ENCODE measurements around the gene EIF4A3.

EIF4A3 gene

GRCh38 chr17:80147035-80147822, at the start of gene EIF4A3:
Gene EIF4A3 (minus strand): TSS chr17:80147128. CDS start chr17:80146961, 167 bp downstream.
- Histone ChIP-seq H3K27ac (peak within 1 kb of the TSS; percentile 78; the same call in 1 of the 2 replicates), H3K4me3 (peak within 1 kb of the TSS; percentile 99), H3K9me3 (ENCODE audit: low read depth, low read length) (no peaks in the 10 kb centered on the region), H3K9ac (ENCODE audit: insufficient read length) (peak within 1 kb of the TSS; percentile 98), H3K36me3 (ENCODE audit: insufficient read depth, low read length) (peaks cover 31% of the 10 kb centered on the region)
- peak; percentile 98 for DNase-seq (ENCODE audit: low read depth, low spot score)
- TF ChIP-seq POLR2AphosphoS5 (IDR thresholded peaks at IDR 0.05; ENCODE audit: borderline replicate concordance, low read depth, low read length) (peak; percentile 71; the same call in 1 of the 2 replicates), EZH2 (IDR thresholded peaks at IDR 0.05) (no peak), FOXP2 (optimal IDR thresholded peaks at IDR 0.05; ENCODE audit: control extremely low read depth, extremely low read length, insufficient read depth) (no peak)

DNA sequence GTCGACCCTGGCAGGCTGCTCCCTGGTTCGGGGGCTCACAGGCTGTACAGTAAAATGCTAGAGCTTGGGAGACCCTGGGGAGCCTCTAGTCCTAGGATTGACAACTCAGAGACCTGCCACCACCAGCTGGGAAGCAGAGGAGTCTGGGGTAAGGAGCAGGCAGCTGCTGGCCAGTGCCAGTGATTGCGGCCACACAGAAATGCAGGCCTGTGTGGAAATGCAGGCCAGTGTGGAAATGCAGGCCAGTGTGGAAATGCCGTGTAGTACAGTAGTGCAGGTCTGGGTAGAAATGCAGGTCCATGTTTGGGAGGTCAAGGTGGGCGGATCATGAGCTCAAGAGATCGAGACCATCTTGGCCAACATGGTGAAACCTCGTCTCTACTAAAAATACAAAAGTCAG, 49.7 kb upstream of the EIF4A3 start:
- no peak overlapping the region for H3K27ac ChIP-seq
- no peak overlapping the region for H3K4me3 ChIP-seq
- no peaks in the 10 kb centered on the region for H3K36me3 ChIP-seq (ENCODE audit: insufficient read depth, low read length)
- TF ChIP-seq FOXP2 (optimal IDR thresholded peaks at IDR 0.05; ENCODE audit: control extremely low read depth, extremely low read length, insufficient read depth) (no peak), POLR2AphosphoS5 (IDR thresholded peaks at IDR 0.05; ENCODE audit: borderline replicate concordance, low read depth, low read length) (no peak), EZH2 (IDR thresholded peaks at IDR 0.05) (no peak)
- DNase-seq (ENCODE audit: low read depth, low spot score) = no peak
- H3K9me3 ChIP-seq (ENCODE audit: low read depth, low read length) = no peaks in the 10 kb centered on the region
- H3K9ac ChIP-seq (ENCODE audit: insufficient read length) = no peak overlapping the region

DNA sequence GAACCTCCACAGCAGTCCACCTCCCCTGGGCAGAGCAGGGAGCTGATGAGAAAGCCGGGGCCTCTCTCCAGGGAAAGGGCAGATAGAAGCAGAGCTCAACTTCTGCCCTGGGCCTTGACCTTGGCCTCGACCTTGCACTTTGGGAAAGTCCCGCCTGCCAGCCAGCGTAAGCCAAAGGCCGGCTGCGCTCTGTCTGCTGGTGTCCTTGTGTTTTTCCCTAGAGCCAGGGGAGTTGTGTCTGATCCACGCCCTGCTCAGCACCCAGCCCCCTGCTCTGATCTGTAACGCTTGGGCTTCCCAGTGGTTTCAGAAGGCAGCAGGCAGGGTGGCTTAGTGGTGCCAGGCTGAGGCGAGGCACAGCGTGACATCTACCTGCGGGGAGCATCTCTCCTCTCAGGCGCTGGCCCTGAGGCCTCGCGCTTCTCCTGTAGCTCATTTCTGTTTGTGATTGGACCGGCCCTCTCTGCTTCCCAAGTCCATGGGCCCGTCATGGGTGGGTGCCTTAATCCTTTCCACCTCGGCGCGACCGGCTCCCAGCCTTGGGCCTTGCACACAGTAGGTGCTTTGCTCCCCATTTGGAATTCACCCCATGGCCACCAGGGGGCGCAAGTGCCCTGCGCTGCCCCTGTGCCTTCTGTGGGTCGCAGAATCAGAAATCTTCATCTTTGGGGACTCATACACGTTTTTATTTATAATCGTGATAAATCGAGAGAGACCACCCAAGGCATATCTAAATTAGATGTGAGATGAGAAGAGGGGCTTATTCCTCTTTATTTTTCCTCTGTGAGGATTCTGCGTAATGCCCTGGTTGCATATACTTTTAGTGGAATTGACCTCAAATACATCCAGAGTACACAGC, 49.0 kb upstream of the EIF4A3 start:
- no peak overlapping the region for H3K27ac ChIP-seq
- no peak overlapping the region for H3K4me3 ChIP-seq
- H3K9ac ChIP-seq (ENCODE audit: insufficient read length) = no peak overlapping the region
- DNase-seq (ENCODE audit: low read depth, low spot score) = no peak
- TF ChIP-seq FOXP2 (optimal IDR thresholded peaks at IDR 0.05; ENCODE audit: control extremely low read depth, extremely low read length, insufficient read depth) (no peak), POLR2AphosphoS5 (IDR thresholded peaks at IDR 0.05; ENCODE audit: borderline replicate concordance, low read depth, low read length) (no peak), EZH2 (IDR thresholded peaks at IDR 0.05) (no peak)
- no peaks in the 10 kb centered on the region for H3K9me3 ChIP-seq (ENCODE audit: low read depth, low read length)
- H3K36me3 ChIP-seq (ENCODE audit: insufficient read depth, low read length) = no peaks in the 10 kb centered on the region

- DNase-seq (ENCODE audit: low read depth, low spot score) = no peak
- Histone ChIP-seq H3K27ac (no peak overlapping the region), H3K9me3 (ENCODE audit: low read depth, low read length) (no peaks in the 10 kb centered on the region), H3K4me3 (no peak overlapping the region), H3K36me3 (ENCODE audit: insufficient read depth, low read length) (no peaks in the 10 kb centered on the region), H3K9ac (ENCODE audit: insufficient read length) (no peak overlapping the region)
- TF ChIP-seq EZH2 (IDR thresholded peaks at IDR 0.05) = no peak
- TF ChIP-seq FOXP2 (optimal IDR thresholded peaks at IDR 0.05; ENCODE audit: control extremely low read depth, extremely low read length, insufficient read depth) = no peak
- TF ChIP-seq POLR2AphosphoS5 (IDR thresholded peaks at IDR 0.05; ENCODE audit: borderline replicate concordance, low read depth, low read length) = no peak
Measured at GRCh38 chr17:80195141-80195540, 48.2 kb upstream of the EIF4A3 start.

DNA sequence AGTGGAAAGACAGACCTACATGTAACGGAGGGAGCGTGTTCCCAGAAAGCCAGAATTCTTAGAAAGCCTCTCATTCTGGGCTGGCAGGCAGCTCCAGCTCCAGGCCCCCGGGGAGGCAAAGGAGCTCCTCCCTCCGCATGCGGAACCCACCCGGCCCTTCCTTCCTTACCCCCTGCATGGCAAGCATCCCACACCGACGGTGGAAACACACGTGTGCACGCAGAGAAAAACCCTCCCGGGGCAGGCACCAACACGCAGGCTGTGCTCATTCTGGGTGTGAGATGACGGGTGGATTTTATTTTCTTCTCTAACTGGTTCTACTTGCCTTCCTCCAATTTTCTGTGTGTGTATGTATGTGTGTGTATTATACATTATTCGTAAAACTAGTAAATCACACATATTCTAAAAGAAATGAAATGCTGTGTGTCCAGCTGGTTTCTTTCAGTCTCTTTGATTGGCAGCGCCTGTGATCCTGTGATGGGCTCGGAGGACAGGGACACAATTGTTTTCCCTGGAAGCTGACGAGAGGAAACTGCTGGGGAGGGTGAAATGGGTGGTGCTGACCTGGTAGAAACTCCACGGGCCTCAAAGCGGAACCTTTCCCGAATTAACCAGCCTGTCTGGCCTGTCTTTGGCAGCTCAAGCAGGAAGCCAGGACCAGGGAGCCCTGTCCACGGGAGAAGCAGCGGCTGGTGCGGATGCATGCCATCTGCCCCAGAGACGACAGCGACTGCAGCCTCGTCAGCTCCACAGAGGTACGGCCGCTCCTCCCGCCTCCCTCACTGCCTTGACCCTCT, 45.1 kb upstream of the EIF4A3 start:
- Histone ChIP-seq H3K9ac (ENCODE audit: insufficient read length) (no peak overlapping the region), H3K9me3 (ENCODE audit: low read depth, low read length) (no peaks in the 10 kb centered on the region), H3K36me3 (ENCODE audit: insufficient read depth, low read length) (no peaks in the 10 kb centered on the region), H3K4me3 (no peak overlapping the region), H3K27ac (no peak overlapping the region)
- no peak for DNase-seq (ENCODE audit: low read depth, low spot score)
- no peak for TF ChIP-seq FOXP2 (optimal IDR thresholded peaks at IDR 0.05; ENCODE audit: control extremely low read depth, extremely low read length, insufficient read depth)
- TF ChIP-seq POLR2AphosphoS5 (IDR thresholded peaks at IDR 0.05; ENCODE audit: borderline replicate concordance, low read depth, low read length) = no peak
- no peak for TF ChIP-seq EZH2 (IDR thresholded peaks at IDR 0.05)

GRCh38 chr17:80191192-80191591, 44.3 kb upstream of the EIF4A3 start:
- Histone ChIP-seq H3K9me3 (ENCODE audit: low read depth, low read length) (no peaks in the 10 kb centered on the region), H3K4me3 (no peak overlapping the region), H3K36me3 (ENCODE audit: insufficient read depth, low read length) (no peaks in the 10 kb centered on the region), H3K9ac (ENCODE audit: insufficient read length) (no peak overlapping the region), H3K27ac (no peak overlapping the region)
- TF ChIP-seq EZH2 (IDR thresholded peaks at IDR 0.05) (no peak), FOXP2 (optimal IDR thresholded peaks at IDR 0.05; ENCODE audit: control extremely low read depth, extremely low read length, insufficient read depth) (no peak), POLR2AphosphoS5 (IDR thresholded peaks at IDR 0.05; ENCODE audit: borderline replicate concordance, low read depth, low read length) (no peak)
- DNase-seq (ENCODE audit: low read depth, low spot score) = no peak

- no peaks in the 10 kb centered on the region for H3K9me3 ChIP-seq (ENCODE audit: low read depth, low read length)
- no peak overlapping the region for H3K27ac ChIP-seq
- no peak overlapping the region for H3K4me3 ChIP-seq
- DNase-seq (ENCODE audit: low read depth, low spot score) = no peak
- no peak overlapping the region for H3K9ac ChIP-seq (ENCODE audit: insufficient read length)
- TF ChIP-seq POLR2AphosphoS5 (IDR thresholded peaks at IDR 0.05; ENCODE audit: borderline replicate concordance, low read depth, low read length) (no peak), EZH2 (IDR thresholded peaks at IDR 0.05) (no peak), FOXP2 (optimal IDR thresholded peaks at IDR 0.05; ENCODE audit: control extremely low read depth, extremely low read length, insufficient read depth) (no peak)
- no peaks in the 10 kb centered on the region for H3K36me3 ChIP-seq (ENCODE audit: insufficient read depth, low read length)
Measured at GRCh38 chr17:80190716-80191115, 43.8 kb upstream of the EIF4A3 start.
